ENCODE data around the gene PRKD3. TPM values are rescaled to one million over a fixed set of nuclear protein-coding genes. Genes with fewer than 3 reads are reported as not detected.

Gene PRKD3
- total and polyA plus RNA-seq, 9 of the 15 experiments (the other 6 are each of a cell fraction or from before 2014, with no cell fraction given), result 4.7 to 26.7 (median 17.0) TPM

GRCh38 chr2:37306024-37306423 is 18.6 kb downstream of the PRKD3 start (continued):
- TF ChIP-seq JUN (IDR thresholded peaks at IDR 0.05; ENCODE audit: borderline replicate concordance, low read depth, low read length) (no peak), JUN (CRISPR knock-in tag; IDR thresholded peaks at IDR 0.05; ENCODE audit: borderline replicate concordance) (no peak), ID3 (CRISPR knock-in tag; IDR thresholded peaks at IDR 0.05) (no peak), ID3 (tag; IDR thresholded peaks at IDR 0.05) (no peak), CTCF (IDR thresholded peaks at IDR 0.05 in 2 of 3, conservative IDR thresholded peaks at IDR 0.05 in 1 of 3; ENCODE audit: insufficient read depth in 2 of 3, low read depth in 1 of 3, low read length in 3 of 3) (no peak), KDM1A (IDR thresholded peaks at IDR 0.05) (peak; percentile 68 to 74), CBX1 (IDR thresholded peaks at IDR 0.05; ENCODE audit: low read depth) (no peak), CBX8 (IDR thresholded peaks at IDR 0.05; ENCODE audit: borderline replicate concordance, extremely low read depth, low read depth, low read length, poor library complexity, severe bottlenecking) (no peak), IFI16 (CRISPR knock-in tag; IDR thresholded peaks at IDR 0.05) (no peak), HBP1 (CRISPR knock-in tag; IDR thresholded peaks at IDR 0.05) (no peak), KLF6 (CRISPR knock-in tag; IDR thresholded peaks at IDR 0.05; ENCODE audit: borderline replicate concordance) (no peak)
